ENCODE measurements around the gene ATP6V1C2.

DNA sequence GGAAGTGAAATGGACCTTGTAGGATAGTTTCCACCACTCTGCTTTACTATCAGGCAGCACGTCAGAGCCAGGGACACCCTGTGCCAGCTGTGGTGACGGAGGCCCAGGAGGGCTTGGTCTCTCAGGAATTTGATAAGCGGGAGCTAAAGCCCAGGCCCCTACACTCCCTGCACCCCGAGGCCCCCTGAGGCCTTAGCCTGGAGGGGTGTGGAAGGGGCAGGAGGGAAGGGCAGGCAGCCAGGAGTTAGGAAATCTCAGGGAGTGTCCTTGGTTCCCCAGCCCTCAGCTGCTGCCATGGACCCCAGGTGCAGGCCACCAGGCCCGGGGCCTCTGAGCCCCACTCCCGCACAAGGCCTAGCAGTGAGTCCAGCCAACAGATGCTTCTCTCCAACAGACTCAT lies 53.0 kb downstream of the ATP6V1C2 start:
- TF ChIP-seq, protein P1, sequence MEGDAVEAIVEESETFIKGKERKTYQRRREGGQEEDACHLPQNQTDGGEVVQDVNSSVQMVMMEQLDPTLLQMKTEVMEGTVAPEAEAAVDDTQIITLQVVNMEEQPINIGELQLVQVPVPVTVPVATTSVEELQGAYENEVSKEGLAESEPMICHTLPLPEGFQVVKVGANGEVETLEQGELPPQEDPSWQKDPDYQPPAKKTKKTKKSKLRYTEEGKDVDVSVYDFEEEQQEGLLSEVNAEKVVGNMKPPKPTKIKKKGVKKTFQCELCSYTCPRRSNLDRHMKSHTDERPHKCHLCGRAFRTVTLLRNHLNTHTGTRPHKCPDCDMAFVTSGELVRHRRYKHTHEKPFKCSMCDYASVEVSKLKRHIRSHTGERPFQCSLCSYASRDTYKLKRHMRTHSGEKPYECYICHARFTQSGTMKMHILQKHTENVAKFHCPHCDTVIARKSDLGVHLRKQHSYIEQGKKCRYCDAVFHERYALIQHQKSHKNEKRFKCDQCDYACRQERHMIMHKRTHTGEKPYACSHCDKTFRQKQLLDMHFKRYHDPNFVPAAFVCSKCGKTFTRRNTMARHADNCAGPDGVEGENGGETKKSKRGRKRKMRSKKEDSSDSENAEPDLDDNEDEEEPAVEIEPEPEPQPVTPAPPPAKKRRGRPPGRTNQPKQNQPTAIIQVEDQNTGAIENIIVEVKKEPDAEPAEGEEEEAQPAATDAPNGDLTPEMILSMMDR (IDR thresholded peaks at IDR 0.05; ENCODE audit: insufficient read depth, low read depth, low read length), result no peak
- TF ChIP-seq EZH2 (IDR thresholded peaks at IDR 0.05; ENCODE audit: insufficient read depth, low read length), result no peak
